HCT116 (cell line): ENCODE data around the gene COL2A1. TPM values are rescaled to one million over a fixed set of nuclear protein-coding genes. Genes with fewer than 3 reads are reported as not detected.
A peak's percentile ranks its signal among the peaks of the same experiment; 100 is the strongest.

Experiments used
- ATAC-seq: fragments of 200-7000 bp; cut with Tn5 transposase; 2 replicates; pipeline ENCODE4 v1.9.1; 2020; ENCODE audit warnings: mild to moderate bottlenecking, moderate library complexity
- BruUV-seq: library from RNA; stranded (reverse); fragments of 400-500 nt; replicated peaks from 2 replicates; lab custom pipeline; 2021; lab: Mats Ljungman, UMichigan
- CTCF ChIA-PET: fragments of 300-600 bp; sonication (Branson Sonifier 250); formaldehyde crosslinking; loops from one replicate; lab custom pipeline; 2021; ENCODE audit warnings: antibody characterized with exemption; lab: Charles Lee
- POLR2A ChIA-PET: fragments of 300-600, 350-600 bp; sonication (Branson Sonifier 250); formaldehyde crosslinking; loops from one replicate; lab custom pipeline; 2021; ENCODE audit warnings: antibody characterized with exemption; lab: Charles Lee
- RAD21 ChIA-PET, 2 experiments: fragments of 300-600 bp; sonication (Branson Sonifier 250); formaldehyde crosslinking; loops; one replicate each; lab custom pipeline; 2023; ENCODE audit warnings: low total read pairs in 2 of 2; ENCODE audit not compliant: uncharacterized antibody in 2 of 2, unreplicated experiment in 2 of 2, low non-redundant PET in 1 of 2; lab: Charles Lee
- DNase-seq: peaks from one replicate; pipeline ENCODE4 v3.0.0-alpha.2; 2010; ENCODE audit warnings: low read depth, low spot score
- H2AFZ ChIP-seq: fragments of 200-600 bp; shearing (Covaris generic), sonication (generic); 2 replicates; pipeline ENCODE4 v1.6.1; 2017; ENCODE audit warnings: low read depth, mixed run types, mixed read lengths, antibody characterized with exemption, low read length; ENCODE audit not compliant: poor library complexity, severe bottlenecking
- H3K27ac ChIP-seq: 2 replicates; pipeline ENCODE4 v1.5.1; 2012; ENCODE audit warnings: low read depth, low read length
- H3K27me3 ChIP-seq: fragments of 200-600 bp; sonication (generic); 2 replicates; pipeline ENCODE4 v1.6.1; 2016; ENCODE audit warnings: mixed run types, low read length, mixed read lengths; ENCODE audit not compliant: insufficient read depth
- H3K36me3 ChIP-seq, 2 experiments: fragments of 200-500 bp in 1 of 2; fragments of 200-600 bp in 1 of 2; sonication (Bioruptor generic) in 1 of 2; sonication (generic) in 1 of 2; 2 replicates each; pipeline versions ENCODE4 v1.5.1 to v1.6.1; 2014 to 2016; ENCODE audit warnings: low read length in 2 of 2, inconsistent platforms in 1 of 2, mixed read lengths in 1 of 2, mixed run types in 1 of 2; ENCODE audit not compliant: insufficient read depth in 2 of 2, control insufficient read depth in 1 of 2
- H3K4me1 ChIP-seq, 2 experiments: fragments of 200-600 bp in 1 of 2; sonication (generic) in 1 of 2; 2 replicates each; pipeline versions ENCODE4 v1.5.1 to v1.6.1; 2012 to 2017; ENCODE audit warnings: low read length in 2 of 2, inconsistent platforms in 1 of 2, mild to moderate bottlenecking in 1 of 2, mixed read lengths in 1 of 2, mixed run types in 1 of 2, moderate library complexity in 1 of 2; ENCODE audit not compliant: insufficient read depth in 2 of 2, control insufficient read depth in 1 of 2
- H3K4me2 ChIP-seq: fragments of 200-600 bp; sonication (generic); 2 replicates; pipeline ENCODE4 v1.6.1; 2017; ENCODE audit warnings: mixed run types, low read length, mixed read lengths
- H3K4me3 ChIP-seq, 2 experiments: fragments of 200-600 bp in 1 of 2; sonication (generic) in 1 of 2; replicated peaks in 1 of 2; 2 replicates each; pipeline ENCODE4 v1.5.1; 2011 to 2016; ENCODE audit warnings: low read length in 2 of 2, control low read depth in 1 of 2, low read depth in 1 of 2, mild to moderate bottlenecking in 1 of 2, mixed read lengths in 1 of 2, mixed run types in 1 of 2
- H3K79me2 ChIP-seq: fragments of 200-600 bp; sonication (generic); 2 replicates; pipeline ENCODE4 v1.6.1; 2017; ENCODE audit warnings: mild to moderate bottlenecking, mixed run types, low read length, moderate library complexity, mixed read lengths; ENCODE audit not compliant: insufficient read depth
- H3K9ac ChIP-seq: fragments of 200-600 bp; sonication (generic); 2 replicates; pipeline ENCODE4 v1.6.1; 2016; ENCODE audit warnings: low read length, mixed read lengths
- H3K9me2 ChIP-seq: fragments of 200-600 bp; sonication (generic), shearing (Covaris generic); 2 replicates; pipeline ENCODE4 v1.6.1; 2017; ENCODE audit warnings: mixed run types, mild to moderate bottlenecking, moderate library complexity; ENCODE audit not compliant: insufficient read depth
- H3K9me3 ChIP-seq, 2 experiments: fragments of 200-500 bp in 1 of 2; fragments of 200-600 bp in 1 of 2; sonication (Bioruptor generic) in 1 of 2; sonication (generic) in 1 of 2; 2 replicates each; pipeline ENCODE4 v1.6.1; 2014 to 2017; ENCODE audit warnings: low read length in 2 of 2, mixed read lengths in 2 of 2, inconsistent platforms in 1 of 2, low read depth in 1 of 2, mild to moderate bottlenecking in 1 of 2, mixed run types in 1 of 2, moderate library complexity in 1 of 2; ENCODE audit not compliant: control insufficient read depth in 1 of 2, insufficient read depth in 1 of 2
- H4K20me1 ChIP-seq: fragments of 200-600 bp; sonication (generic), shearing (Covaris generic); 2 replicates; pipeline ENCODE4 v1.6.1; 2017; ENCODE audit warnings: mixed run types, mild to moderate bottlenecking, moderate library complexity; ENCODE audit not compliant: insufficient read depth
- ATF3 ChIP-seq: IDR thresholded peaks from 2 replicates; pipeline ENCODE4 v1.6.1; 2012
- CEBPB ChIP-seq: IDR thresholded peaks from 2 replicates; pipeline ENCODE4 v1.6.1; 2012; ENCODE audit warnings: low read depth
- EGR1 ChIP-seq: IDR thresholded peaks from 2 replicates; pipeline ENCODE4 v1.6.1; 2012; ENCODE audit warnings: low read depth
- ELF1 ChIP-seq: IDR thresholded peaks from 2 replicates; pipeline ENCODE4 v1.6.1; 2012; ENCODE audit warnings: low read depth, borderline replicate concordance
- JUND ChIP-seq: IDR thresholded peaks from 2 replicates; pipeline ENCODE4 v1.6.1; 2012
- POLR2AphosphoS5 ChIP-seq: IDR thresholded peaks from 2 replicates; pipeline ENCODE4 v1.6.1; 2011; ENCODE audit warnings: mild to moderate bottlenecking, low read depth, low read length, moderate library complexity
- SIN3A ChIP-seq: IDR thresholded peaks from 2 replicates; pipeline ENCODE4 v1.6.1; 2012; ENCODE audit warnings: low read depth
- SP1 ChIP-seq: IDR thresholded peaks from 2 replicates; pipeline ENCODE4 v1.6.1; 2012; ENCODE audit warnings: low read depth
- SRF ChIP-seq: IDR thresholded peaks from 2 replicates; pipeline ENCODE4 v1.6.1; 2012; ENCODE audit warnings: low read depth
- YY1 ChIP-seq: IDR thresholded peaks from 2 replicates; pipeline ENCODE4 v1.6.1; 2011; ENCODE audit warnings: low read length, low read depth, moderate library complexity, mild to moderate bottlenecking; ENCODE audit not compliant: insufficient replicate concordance; ENCODE audit errors: extremely low read depth
- ZBTB33 ChIP-seq: IDR thresholded peaks from 2 replicates; pipeline ENCODE4 v1.6.1; 2011; ENCODE audit warnings: mild to moderate bottlenecking, low read length, moderate library complexity; ENCODE audit not compliant: insufficient replicate concordance; ENCODE audit errors: extremely low read depth
- ZFX ChIP-seq: fragments of 450-650 bp; IDR thresholded peaks from 2 replicates; pipeline ENCODE4 v1.6.1; 2017
- ZNF274 ChIP-seq: fragments of 200-500 bp; sonication (Bioruptor generic); IDR thresholded peaks from 2 replicates; pipeline ENCODE4 v1.6.1; 2014; ENCODE audit warnings: mild to moderate bottlenecking, low read depth, low read length, inconsistent platforms
- intact Hi-C: fragments of 100-400 bp; cut with micrococcal nuclease; formaldehyde crosslinking; loops from 2 replicates; pipeline ENCODE4 v1.10.0; 2022
- total RNA-seq: library from RNA; stranded (reverse); gene quantifications from one replicate; pipeline ENCODE4 v1.2.1, GENCODE V29; 2021; ENCODE audit not compliant: unreplicated experiment
- TF ChIP-seq, protein P1 (sequence below): IDR thresholded peaks from 2 replicates; pipeline ENCODE4 v1.6.1; 2012
- TF ChIP-seq, protein P2 (sequence below), 3 experiments: fragments of 200-600 bp in 1 of 3; sonication (generic) in 1 of 3; IDR thresholded peaks in 2 of 3; conservative IDR thresholded peaks in 1 of 3; 2 replicates each; pipeline ENCODE4 v1.5.1; 2012 to 2017; ENCODE audit warnings: low read depth in 2 of 3, low read length in 2 of 3, antibody characterized with exemption in 1 of 3, borderline replicate concordance in 1 of 3, control low read depth in 1 of 3, mild to moderate bottlenecking in 1 of 3, mixed read lengths in 1 of 3, mixed run types in 1 of 3, moderate library complexity in 1 of 3; ENCODE audit not compliant: insufficient read depth in 1 of 3

COL2A1 gene
- total RNA-seq, 1 experiment from 2014 or later, result 0.22 TPM

- DNase-seq, result no peak
- H2AFZ ChIP-seq, result no peak overlapping the region
- H3K79me2 ChIP-seq, result no peaks in the 10 kb centered on the region
- no peaks in the 10 kb centered on the region for H4K20me1 ChIP-seq
- BruUV-seq, result TSS peak; percentile 45
- H3K9me2 ChIP-seq, result no peaks in the 10 kb centered on the region
- peak; percentile 4; the same call in 1 of the 2 replicates for ATAC-seq
- H3K4me1 ChIP-seq, result peaks cover 3 to 13% of the 10 kb centered on the region in 2 experiments; a peak in 3 of 4 replicates
- no peak for TF ChIP-seq EGR1
- TF ChIP-seq, protein P1, sequence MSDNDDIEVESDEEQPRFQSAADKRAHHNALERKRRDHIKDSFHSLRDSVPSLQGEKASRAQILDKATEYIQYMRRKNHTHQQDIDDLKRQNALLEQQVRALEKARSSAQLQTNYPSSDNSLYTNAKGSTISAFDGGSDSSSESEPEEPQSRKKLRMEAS, result no peak
- TF ChIP-seq ZFX, result no peak
- no peak for TF ChIP-seq ZNF274
- no peak for TF ChIP-seq JUND
- TF ChIP-seq YY1, result no peak
- TF ChIP-seq ZBTB33, result no peak
- TF ChIP-seq CEBPB, result no peak
- TF ChIP-seq SP1, result no peak
- TF ChIP-seq SIN3A, result no peak
- TF ChIP-seq POLR2AphosphoS5, result no peak
- no peak for TF ChIP-seq SRF
- TF ChIP-seq ATF3, result no peak
- TF ChIP-seq, protein P2, sequence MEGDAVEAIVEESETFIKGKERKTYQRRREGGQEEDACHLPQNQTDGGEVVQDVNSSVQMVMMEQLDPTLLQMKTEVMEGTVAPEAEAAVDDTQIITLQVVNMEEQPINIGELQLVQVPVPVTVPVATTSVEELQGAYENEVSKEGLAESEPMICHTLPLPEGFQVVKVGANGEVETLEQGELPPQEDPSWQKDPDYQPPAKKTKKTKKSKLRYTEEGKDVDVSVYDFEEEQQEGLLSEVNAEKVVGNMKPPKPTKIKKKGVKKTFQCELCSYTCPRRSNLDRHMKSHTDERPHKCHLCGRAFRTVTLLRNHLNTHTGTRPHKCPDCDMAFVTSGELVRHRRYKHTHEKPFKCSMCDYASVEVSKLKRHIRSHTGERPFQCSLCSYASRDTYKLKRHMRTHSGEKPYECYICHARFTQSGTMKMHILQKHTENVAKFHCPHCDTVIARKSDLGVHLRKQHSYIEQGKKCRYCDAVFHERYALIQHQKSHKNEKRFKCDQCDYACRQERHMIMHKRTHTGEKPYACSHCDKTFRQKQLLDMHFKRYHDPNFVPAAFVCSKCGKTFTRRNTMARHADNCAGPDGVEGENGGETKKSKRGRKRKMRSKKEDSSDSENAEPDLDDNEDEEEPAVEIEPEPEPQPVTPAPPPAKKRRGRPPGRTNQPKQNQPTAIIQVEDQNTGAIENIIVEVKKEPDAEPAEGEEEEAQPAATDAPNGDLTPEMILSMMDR (IDR thresholded peaks at IDR 0.05 in 2 of 3, conservative IDR thresholded peaks at IDR 0.05 in 1 of 3; ENCODE audit: borderline replicate concordance in 1 of 3, insufficient read depth in 1 of 3, low read depth in 2 of 3, low read length in 2 of 3), result no peak
- TF ChIP-seq ELF1, result no peak
- peak overlapping the region; percentile 79 to 80 for H3K4me3 ChIP-seq
- H3K9me3 ChIP-seq, result no peaks in the 10 kb centered on the region
- intact Hi-C loops, result loop anchor here (5.0 kb wide), 2 partner anchors 203 to 223 kb away; no protein-coding TSS in a partner anchor
- H3K36me3 ChIP-seq, result peaks cover 20 to 25% of the 10 kb centered on the region in 2 experiments; a peak in 3 of 4 replicates
- CTCF ChIA-PET, result interaction anchor here (0.5 to 2.0 kb wide), 8 partner anchors 12 to 490 kb away, joined by 3 to 15 read pairs (median 5); partner anchors contain the start of gene VDR
- no peaks in the 10 kb centered on the region for H3K27me3 ChIP-seq
- H3K27ac ChIP-seq, result no peak overlapping the region
- RAD21 ChIA-PET, result no interaction called here
- POLR2A ChIA-PET, result no interaction called here
- H3K9ac ChIP-seq, result peak overlapping the region; percentile 70
- H3K4me2 ChIP-seq, result peak overlapping the region; percentile 94
These were observed 40.1 kb downstream of the COL2A1 start for GRCh38 chr12:47964106-47964728.
